NCI-H446 treated with DMSO at 0.1 percent for 48 hours (cell line): ENCODE results near the gene RPS6KA6.

ENCODE experiments used
- DNase-seq: peaks from one replicate; lab custom pipeline; 2025; lab: John Stamatoyannopoulos, UW

Gene RPS6KA6

DNA sequence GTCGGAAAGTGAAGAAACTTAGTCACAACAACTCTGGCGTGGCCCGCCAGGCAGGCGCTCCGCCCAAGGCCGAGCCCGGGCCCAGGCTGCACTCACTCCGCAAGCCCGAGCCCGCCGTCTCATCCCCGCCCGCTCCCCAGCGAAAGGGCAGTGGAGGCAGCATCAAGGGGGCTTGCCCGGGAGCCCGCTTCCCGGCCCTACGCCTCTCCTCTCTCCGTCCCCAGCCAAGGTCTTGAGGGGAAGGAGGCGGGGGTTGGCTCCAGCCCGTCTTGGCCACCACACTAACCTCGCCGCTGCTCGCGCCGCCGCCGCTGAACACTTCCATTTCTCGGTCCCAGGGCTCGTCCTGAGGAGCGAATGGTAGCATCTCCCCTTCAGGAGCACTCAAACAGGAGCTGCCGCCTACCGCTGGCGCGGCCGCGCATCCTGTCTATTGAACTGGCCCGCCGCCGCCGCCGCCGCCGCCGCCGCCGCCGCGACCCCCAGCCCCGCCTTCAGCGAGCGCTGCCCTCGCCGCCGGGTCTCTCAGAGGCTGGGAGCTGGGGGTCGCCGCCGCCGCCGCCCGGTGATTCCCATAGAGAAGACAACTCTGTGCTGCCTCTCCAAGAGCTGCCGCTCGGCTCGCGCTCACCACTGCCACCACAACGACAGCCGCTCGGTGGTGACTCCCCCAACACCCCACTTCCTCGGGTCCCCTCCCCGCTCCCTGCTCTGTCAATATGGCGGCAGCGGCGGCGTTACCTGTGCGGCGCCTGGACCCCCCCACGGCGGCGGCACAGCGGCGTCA, at the start of gene RPS6KA6:
Gene RPS6KA6, minus strand, starts transcription at position 667 of the 787 bp plus-strand sequence. Its CDS starts 300 bp downstream, at position 367.
- DNase-seq = no peak

DNA sequence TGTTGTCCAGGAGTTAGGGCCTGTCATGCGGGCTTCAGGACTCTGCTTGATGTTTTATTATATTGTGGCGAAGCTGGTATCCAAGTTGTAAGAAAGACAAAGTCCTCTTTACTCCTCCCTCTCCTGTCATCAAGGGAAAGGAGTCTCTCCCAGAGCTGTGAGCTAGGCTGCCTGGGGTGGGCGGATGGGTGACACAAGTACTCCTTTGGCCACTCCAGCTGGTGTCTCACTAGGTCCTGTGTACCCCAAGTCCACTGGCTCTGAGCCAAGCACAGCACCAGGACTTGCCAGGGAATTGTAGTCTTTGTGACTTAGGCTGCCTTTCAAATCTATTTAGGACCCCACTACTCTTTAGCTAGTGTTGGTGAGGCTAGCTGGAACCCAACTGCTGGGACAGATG, 36.7 kb upstream of the RPS6KA6 start:
- no peak for DNase-seq

DNA sequence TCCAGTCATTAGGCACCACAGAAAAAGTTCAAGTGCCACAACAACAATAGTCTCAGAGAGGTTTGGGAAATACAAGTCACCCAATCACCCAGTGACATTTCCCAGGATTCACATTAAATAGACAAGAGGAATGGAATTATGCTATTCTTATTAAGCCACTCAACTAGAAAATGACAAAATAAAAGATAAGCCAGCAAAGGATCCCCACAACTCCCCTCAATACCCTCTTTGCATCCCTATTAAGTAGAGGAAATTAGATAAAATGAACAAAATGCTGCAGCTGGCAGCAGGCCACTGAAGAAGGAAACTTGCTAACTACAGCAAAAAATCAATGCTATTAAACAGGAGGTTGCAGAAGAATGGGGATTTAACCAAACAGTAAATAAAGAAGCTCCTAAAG, 35.3 kb upstream of the RPS6KA6 start:
- DNase-seq = no peak

DNA sequence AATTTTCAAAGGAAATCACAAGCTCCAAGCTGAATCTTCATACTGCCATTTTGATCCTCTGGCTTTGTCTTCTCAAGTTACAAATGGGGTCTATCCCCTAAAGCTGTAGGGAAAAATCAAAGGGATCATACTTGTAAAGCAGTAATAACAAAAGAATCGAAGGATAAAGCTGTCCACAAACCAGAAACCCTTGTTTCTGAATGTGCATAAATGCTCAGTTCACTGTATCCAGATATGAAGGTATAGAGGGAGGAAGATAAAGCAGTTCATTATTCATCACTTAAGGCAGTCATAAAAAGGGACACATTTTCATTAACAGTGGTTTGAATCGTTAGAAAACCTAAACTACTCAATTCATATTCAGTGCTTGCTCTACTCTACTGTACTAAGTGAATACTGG, 33.2 kb upstream of the RPS6KA6 start:
- no peak for DNase-seq

DNA sequence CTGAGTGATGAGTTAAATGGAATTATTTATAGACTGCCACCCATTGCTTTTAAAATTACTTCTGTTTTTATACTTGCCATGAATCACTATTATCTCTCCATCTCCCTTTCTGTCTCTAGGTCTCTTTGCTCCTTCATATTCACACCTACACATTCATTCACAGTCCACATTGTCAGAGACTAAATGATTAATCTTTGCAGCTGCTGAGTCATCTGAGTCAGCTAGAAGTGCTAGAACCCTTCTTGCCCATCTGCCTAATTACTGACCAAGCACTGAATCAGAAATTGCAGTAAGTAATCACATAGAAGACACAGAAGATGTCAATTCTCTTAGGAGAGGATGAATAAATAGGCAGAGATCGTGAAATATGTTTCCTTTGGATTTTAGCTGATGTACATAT, 31.6 kb upstream of the RPS6KA6 start:
- no peak for DNase-seq

DNA sequence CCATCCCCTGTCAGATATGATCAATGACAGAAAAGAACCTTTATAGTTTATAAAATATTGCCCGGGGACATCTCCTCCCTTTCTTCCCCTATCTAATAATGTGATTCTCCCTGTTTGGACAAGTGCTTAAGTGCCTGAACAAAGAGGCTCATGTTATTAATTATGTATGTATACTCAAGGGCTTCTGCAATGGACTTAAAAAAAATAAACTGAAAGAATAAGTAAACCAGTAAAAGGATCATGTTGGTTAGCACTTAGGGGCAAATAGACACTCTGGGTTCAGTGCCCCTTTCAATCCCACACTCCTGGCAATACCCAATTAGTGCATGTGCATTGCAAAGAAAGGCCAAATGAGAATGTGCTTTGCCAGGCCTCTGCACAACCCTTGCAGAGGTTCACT, 30.7 kb upstream of the RPS6KA6 start:
- DNase-seq = no peak

DNA sequence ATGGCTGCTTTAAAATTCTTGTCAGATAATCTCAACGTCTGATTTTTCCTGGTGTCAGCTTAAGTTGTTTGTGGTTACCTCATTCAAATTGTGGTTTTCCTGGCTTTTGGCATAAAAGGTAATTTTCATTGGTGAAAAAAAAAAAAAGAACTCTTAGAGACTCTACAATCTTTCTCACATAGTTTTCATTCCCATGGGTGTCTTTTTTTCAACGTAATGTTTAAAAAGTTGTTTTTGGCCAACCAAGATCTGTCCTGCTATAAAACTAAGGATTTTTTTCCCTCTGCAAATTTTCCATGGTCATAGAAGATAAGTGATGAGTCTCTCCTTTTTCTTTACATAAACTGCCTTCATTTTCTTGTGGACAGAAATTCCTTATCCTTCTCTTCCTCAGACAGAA, 28.9 kb upstream of the RPS6KA6 start:
- no peak for DNase-seq

DNA sequence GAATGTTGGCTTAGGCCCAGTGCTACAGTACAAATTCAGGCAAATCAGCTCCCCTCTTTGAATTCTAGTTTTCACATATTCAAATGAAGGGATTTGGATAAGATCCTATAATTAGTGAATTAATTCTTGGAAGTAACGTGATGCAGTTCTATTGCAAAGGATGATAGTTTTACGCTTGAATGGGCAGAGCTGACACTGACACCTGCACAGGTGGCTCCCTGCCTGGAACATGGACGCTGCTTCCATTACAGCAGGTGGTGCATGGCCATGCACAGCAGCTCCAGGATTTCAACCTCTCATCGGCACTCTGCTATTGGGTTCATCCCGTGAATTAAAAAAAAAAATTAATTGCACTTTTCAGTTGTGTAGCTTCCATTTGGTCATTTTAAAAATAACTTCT, 28.4 kb upstream of the RPS6KA6 start:
- DNase-seq = no peak

DNA sequence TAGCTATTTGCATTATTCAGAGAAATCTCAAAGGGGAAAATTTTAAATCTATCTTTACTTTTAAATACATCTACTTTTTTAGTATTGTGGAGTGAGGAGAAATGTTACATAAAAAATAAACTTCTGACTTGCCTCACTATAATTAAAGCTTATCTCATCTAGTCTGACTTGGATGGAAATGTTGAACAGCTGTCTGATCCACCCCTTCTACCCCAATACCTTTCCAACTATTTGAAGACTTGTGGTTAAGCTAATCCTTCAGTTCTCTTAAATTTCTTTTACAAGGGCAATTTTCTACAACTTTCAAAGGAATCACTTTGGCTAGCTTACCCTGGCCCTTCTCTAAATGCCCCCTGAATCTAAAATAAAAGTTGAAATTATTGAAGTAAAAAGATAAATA, 17.3 kb upstream of the RPS6KA6 start:
- no peak for DNase-seq

DNA sequence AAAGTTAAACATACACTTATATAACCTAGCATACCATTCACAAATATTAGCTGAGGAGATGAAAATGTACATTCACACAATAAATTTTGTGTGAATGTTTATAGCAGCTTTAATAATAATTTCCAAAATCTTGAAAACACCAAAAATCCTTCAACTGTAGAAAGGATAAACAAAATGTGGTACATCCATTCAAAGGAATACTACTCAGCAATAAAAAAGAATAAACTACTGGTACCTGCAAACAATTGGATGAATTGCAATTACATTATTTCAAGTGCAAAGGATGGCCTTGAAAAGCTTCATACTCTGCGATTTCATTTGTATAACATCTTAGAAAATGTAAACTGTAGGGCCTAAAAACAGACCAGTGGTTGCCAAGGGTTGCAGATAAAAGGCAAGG, 11.7 kb upstream of the RPS6KA6 start:
- DNase-seq = no peak

DNA sequence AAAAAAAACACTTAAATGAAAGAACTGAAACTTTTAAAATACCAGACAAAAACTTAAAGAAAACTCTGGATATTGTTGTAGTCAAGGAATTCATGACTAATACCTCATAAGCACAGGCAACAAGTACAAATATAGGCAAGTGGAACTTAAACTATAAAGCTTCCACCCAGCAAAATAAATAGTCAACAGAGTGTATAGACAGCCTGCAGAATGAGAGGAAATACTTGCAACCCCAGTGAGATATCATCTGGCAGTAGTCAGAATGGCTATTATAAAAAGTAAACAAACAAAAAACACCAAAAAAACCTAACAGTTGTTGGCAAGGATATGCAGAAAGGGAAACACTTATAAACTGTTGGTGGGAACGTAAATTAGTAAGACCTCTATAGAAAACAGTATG, 9.6 kb upstream of the RPS6KA6 start:
- DNase-seq = no peak

DNA sequence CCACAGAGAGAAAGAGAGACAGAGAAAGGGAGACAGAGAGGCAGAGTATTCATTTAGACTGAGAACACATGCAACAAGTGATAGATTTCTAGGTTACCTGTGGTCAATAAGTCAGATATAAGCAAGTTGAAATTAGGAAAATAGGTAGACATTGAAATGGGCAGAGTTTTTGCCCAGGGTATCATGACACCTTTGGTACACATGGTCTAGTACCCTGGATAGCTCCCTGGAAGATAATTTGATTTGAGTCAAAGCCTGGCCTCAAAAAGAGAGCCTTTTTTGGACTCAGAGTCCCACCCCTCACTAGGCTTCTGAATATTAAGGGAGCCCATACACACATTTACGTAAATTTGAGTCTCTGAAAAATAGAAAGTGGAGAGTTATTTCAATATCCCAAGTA, 4.0 kb upstream of the RPS6KA6 start:
- no peak for DNase-seq

DNA sequence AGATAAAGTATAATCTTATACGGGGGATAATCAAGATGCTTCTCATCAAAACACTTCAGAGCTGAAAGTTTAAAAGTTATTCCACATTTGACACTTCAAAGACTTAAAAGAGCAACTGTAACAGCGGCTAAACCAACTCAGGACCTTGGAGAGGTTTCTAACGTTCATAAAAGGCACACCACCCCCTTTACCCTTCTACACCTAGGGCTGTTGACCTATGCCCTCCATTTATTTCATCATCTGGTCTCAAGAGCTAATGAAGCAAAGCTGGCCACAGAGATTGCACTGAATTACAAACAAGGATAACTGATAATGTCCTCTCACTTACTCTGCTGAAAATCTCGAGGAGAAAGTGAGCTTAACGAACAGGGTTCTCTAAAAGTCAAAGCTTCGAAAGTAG, 1.1 kb upstream of the RPS6KA6 start:
- DNase-seq = no peak

DNA sequence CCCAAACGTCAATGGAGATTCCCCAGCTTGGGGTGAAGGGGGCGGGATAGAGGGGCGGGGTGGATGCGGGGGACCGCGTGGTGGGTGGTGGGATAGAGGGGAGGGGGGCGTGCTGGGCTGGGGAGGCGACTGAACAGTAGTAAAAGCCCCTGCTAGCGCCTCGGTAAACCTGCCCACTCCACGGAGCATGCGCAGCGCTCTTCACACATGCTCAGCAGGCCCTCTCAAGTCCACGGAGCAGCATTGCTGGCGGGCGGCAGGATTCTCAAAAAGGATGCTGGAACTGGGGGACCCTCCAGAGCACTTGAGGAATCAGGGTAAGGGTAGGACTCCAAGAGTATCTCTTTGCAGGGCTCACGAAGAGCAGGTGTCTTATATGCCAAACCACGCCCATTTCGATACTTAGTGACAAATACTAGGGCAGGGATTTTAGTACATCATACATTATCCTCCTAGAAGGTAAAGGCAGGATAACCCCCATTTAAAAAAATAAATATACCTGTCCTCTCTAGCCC, 378 bp upstream of the RPS6KA6 start:
- DNase-seq = no peak

DNA sequence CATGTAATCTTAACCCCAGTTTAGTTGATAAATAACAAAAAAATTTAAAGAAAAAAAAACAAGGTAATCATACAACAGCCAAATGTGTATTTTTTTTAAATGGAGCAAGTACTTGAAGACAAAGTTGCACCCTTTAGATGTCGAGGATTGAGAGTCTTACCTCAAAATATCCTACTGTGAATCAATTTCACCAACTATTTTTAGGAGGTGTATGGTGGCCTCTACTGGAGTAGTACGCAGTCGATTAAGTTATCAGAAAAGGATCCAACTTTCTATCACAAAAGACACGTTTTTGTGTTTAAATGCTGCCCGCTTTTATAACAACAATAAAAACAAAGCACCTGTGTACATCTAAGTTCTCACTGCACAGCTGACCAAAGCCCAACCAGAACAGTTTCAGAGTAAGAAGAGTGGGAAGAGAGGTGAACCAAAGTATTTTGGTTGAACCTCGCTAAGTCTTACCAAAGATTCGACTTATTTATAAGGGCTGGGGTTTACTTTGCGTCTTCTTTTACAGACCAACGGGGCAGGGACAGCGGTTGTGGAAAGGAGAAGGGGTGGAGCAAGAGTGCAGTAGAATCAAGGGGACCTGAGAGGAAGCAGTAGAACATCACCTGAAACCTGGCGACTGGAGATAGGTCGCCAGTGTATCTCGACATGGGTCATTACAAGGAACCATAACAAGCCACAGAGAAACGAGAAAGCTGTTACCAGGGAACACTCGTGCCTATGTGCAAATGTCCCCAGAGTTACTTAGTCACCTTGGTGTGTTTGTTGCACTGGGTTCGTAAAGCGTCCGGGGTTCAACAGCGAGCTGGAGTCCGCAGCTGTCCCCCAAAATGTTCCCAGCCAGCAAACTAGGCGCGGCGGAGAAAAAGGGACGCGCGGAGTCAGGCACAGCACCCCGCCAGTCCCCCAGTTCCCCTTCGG, 1.1 kb downstream of the RPS6KA6 start:
- DNase-seq = no peak

DNA sequence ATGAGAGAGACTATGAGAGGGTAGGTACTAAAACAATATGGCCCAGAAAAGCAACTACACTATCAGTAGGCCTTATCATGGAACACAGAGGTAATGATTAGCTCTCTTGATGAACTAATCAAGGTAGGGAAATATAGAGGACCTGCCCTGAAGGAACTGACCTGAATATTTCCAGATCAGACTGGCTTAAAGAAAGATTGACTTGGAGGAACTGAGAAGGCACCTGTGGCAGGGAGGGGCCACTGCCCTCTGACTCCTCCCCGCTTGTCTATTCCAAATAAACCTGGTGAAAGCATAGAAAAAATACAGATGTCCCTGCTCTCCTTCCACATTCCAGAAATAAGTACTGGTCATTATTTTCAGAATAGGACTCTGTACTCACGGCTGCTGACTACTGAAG, 5.5 kb downstream of the RPS6KA6 start:
- DNase-seq = no peak

DNA sequence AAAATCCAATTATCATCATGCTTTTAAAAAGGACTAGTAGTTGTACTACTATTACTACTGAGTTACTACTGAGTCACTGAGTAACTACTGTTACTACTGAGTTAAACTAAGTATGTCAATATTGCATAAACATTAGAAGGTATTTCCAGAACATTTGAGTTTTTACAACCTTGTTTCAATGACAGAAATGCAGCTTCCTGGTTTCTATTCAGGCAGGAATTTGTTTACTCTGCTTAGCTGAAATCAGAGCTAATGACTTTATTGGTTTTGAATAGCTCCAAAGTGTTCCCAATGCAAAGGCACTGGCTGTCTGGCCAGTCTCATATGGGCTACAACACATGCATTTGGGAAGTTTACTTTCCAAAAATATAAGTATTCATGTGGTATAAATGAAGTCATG, 12.0 kb downstream of the RPS6KA6 start:
- no peak for DNase-seq

DNA sequence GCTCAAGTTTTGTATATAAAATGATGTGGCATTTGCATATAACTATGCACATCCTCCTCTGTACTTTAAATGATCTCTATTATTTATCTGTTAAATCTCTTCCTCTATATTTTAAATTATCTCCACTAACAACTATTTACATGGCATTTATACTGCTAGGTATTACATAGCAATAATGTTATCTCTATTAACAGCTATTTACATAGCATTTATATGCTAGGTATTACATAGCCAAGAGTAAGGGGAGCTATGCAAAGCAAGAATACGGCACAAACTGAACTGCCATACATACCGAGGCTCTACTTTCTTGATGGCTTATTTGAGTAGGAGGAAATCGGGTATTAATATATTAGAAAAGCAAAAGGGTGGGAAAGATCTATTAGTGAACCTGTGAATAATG, 12.7 kb downstream of the RPS6KA6 start:
- DNase-seq = no peak

DNA sequence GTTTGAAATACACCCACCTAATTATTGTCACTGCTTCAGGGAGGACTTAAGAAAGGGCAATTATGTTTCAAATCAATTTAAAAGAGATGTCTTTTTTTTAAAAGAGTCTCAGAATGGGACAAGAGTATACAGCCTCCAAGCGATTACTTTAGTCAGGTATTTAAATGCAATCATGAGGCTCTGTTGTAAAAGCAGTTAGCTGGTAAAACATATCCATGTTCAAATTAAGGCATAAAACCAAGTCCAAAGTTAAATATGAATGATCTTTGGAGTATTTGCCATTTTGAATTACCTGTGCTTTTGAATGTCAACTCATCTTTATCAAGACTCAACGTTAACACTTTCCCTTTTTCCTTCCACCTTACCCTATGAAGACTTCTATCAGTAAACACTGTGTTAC, 13.7 kb downstream of the RPS6KA6 start:
- DNase-seq = no peak

DNA sequence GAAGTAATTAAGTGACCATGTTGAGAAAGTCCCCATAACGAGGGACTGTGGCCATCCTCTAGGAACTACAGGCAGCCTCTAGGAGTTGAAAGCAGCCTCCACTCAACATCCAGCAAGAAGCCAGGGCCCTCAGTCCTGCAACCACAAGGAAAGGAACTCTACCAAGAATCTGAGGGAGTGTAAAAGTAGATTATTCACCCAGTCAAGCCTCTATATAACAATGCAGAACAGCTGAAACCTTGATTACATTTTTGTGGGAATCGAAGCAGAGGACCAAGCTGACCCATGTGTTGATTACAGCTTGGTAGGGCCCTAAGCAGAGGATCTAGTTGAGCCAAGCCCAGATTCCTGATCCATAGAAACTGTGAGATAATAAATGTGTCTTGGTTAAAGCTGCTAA, 17.1 kb downstream of the RPS6KA6 start:
- no peak for DNase-seq

DNA sequence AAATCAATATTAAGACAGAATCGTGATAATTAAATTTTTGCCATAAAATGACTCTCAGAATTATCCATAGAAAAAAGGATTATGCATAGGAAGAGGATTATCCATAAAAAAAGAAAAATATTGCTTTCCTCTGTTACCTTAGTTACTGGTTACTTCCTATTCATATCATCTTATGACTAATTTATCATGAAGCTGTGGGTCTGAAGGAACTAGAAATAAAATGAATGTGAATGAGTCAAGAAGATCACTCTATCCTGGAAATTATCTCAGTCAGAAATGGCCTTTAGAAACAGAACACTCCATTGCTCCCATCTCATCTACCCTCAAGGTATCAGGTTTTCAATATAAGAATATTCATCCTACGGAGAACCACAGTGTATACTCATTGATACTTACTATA, 19.4 kb downstream of the RPS6KA6 start:
- DNase-seq = no peak

DNA sequence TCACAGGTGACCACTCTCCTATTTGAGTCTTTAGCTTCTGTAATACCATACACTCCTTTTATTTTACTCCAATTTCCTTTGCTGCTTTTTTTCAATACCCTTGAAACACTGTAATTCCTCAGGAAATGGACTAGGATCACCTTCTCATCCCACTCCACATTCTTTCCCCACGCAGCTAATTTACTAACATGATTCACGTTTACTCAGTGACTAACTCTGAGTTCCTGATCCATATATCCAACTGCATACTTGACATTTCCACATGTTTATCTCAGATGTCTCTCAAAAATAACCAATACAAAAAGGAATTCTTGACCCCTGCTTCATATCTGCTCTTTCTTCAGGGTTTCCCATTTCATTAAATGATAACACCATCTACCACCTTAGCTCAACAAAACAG, 19.9 kb downstream of the RPS6KA6 start:
- no peak for DNase-seq

DNA sequence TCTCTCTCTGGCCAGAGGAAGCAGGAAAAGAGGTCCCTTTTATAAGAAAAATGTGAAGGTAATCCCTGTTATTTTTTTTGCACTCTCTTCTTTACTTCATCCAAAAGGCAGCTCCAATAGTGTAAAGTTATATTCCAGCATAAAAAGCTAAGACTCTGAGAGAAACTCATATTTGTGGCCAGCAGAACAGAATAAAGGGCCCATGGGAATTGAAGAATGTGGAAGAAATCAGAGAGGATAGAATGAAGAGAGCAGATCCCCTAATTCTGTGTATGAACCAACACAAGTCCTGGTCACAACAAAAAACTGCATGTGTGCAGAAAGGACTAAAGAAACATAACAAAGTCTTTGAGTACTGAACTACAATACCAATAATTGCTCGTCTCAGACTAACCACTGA, 22.3 kb downstream of the RPS6KA6 start:
- DNase-seq = no peak
